Measurements from ENCODE around the gene FAM53B. TPM values are rescaled to one million over a fixed set of nuclear protein-coding genes. Genes with fewer than 3 reads are reported as not detected.

Gene FAM53B
- total and polyA plus RNA-seq, 2 experiments from 2014 or later: 2.1 to 10.1 TPM

- H3K9me2 ChIP-seq (ENCODE audit: insufficient read depth): no peaks in the 10 kb centered on the region
- H2AFZ ChIP-seq: no peak overlapping the region
- no peak overlapping the region for H3K9ac ChIP-seq
- peak overlapping the region; percentile 87 for H3K4me3 ChIP-seq
- peaks cover 44% of the 10 kb centered on the region for H3K4me1 ChIP-seq (ENCODE audit: insufficient read depth)
- no peaks in the 10 kb centered on the region for H3K9me3 ChIP-seq (ENCODE audit: low read depth)
- H4K20me1 ChIP-seq (ENCODE audit: insufficient read depth): no peaks in the 10 kb centered on the region
- in situ Hi-C loops (cut with MboI): loop anchor here (10.0 kb wide), 1 partner anchor 207 kb away; no protein-coding TSS in a partner anchor
- H3K4me2 ChIP-seq (ENCODE audit: unreplicated experiment): peak overlapping the region; percentile 90
- H3K79me2 ChIP-seq (ENCODE audit: insufficient read depth): peaks cover 43% of the 10 kb centered on the region
- H3K36me3 ChIP-seq (ENCODE audit: low read depth): no peaks in the 10 kb centered on the region
- H3K27ac ChIP-seq: no peak overlapping the region
- 58 to 62% methylated on average over 9 of the region's 9 CpGs for WGBS, 2 experiments (ENCODE audit: low coverage in 1 of 2, low lambda C conversion rate in 2 of 2, missing lambda C conversion rate in 2 of 2)
- no peak for TF ChIP-seq EZH2 (IDR thresholded peaks at IDR 0.05; ENCODE audit: insufficient read depth, poor library complexity, severe bottlenecking)
- TF ChIP-seq EZH2phosphoT487 (IDR thresholded peaks at IDR 0.05; ENCODE audit: insufficient read depth, low read depth): no peak
- peaks cover 51% of the 10 kb centered on the region for H3F3A ChIP-seq (ENCODE audit: insufficient read depth)
- DNase-seq: no peak
- no peaks in the 10 kb centered on the region for H3K27me3 ChIP-seq (replicated peaks; ENCODE audit: insufficient read depth)
Measured at GRCh38 chr10:124741922-124742412, 2.2 kb downstream of the FAM53B start.

- WGBS, 2 experiments (ENCODE audit: low coverage in 1 of 2, low lambda C conversion rate in 2 of 2, missing lambda C conversion rate in 2 of 2): 29 to 30% methylated on average over 13 of the region's 13 CpGs
- Histone ChIP-seq H3K9me3 (ENCODE audit: low read depth) (no peaks in the 10 kb centered on the region), H2AFZ (peak overlapping the region; percentile 56), H3K27me3 (replicated peaks; ENCODE audit: insufficient read depth) (no peaks in the 10 kb centered on the region), H3K36me3 (ENCODE audit: low read depth) (no peaks in the 10 kb centered on the region), H3K4me1 (ENCODE audit: insufficient read depth) (peaks cover 49% of the 10 kb centered on the region), H3F3A (ENCODE audit: insufficient read depth) (peaks cover 47% of the 10 kb centered on the region), H3K27ac (no peak overlapping the region; the same call in 1 of the 2 replicates), H3K4me3 (peak overlapping the region; percentile 55), H3K4me2 (ENCODE audit: unreplicated experiment) (peak overlapping the region; percentile 77), H4K20me1 (ENCODE audit: insufficient read depth) (no peaks in the 10 kb centered on the region), H3K79me2 (ENCODE audit: insufficient read depth) (peaks cover 49% of the 10 kb centered on the region), H3K9ac (peak overlapping the region; percentile 43), H3K9me2 (ENCODE audit: insufficient read depth) (no peaks in the 10 kb centered on the region)
- TF ChIP-seq EZH2phosphoT487 (IDR thresholded peaks at IDR 0.05; ENCODE audit: insufficient read depth, low read depth) (no peak), EZH2 (IDR thresholded peaks at IDR 0.05; ENCODE audit: insufficient read depth, poor library complexity, severe bottlenecking) (no peak)
- in situ Hi-C loops (cut with MboI): loop anchor here (10.0 kb wide), 1 partner anchor 207 kb away; no protein-coding TSS in a partner anchor
- peak; percentile 87 for DNase-seq
Measured at GRCh38 chr10:124741281-124741921, 2.8 kb downstream of the FAM53B start.

- Histone ChIP-seq H3K4me2 (ENCODE audit: unreplicated experiment) (peak overlapping the region; percentile 77), H3K79me2 (ENCODE audit: insufficient read depth) (peaks cover 51% of the 10 kb centered on the region), H3K4me1 (ENCODE audit: insufficient read depth) (peaks cover 43% of the 10 kb centered on the region), H3K4me3 (peak overlapping the region; percentile 55), H4K20me1 (ENCODE audit: insufficient read depth) (no peaks in the 10 kb centered on the region), H3K36me3 (ENCODE audit: low read depth) (no peaks in the 10 kb centered on the region), H3K27me3 (replicated peaks; ENCODE audit: insufficient read depth) (no peaks in the 10 kb centered on the region), H3K9me3 (ENCODE audit: low read depth) (no peaks in the 10 kb centered on the region), H3F3A (ENCODE audit: insufficient read depth) (peaks cover 39% of the 10 kb centered on the region), H3K9me2 (ENCODE audit: insufficient read depth) (no peaks in the 10 kb centered on the region), H3K27ac (peak overlapping the region; percentile 35), H3K9ac (peak overlapping the region; percentile 43), H2AFZ (peak overlapping the region; percentile 56)
- in situ Hi-C loops (cut with MboI): loop anchor here (10.0 kb wide), 1 partner anchor 206 kb away; no protein-coding TSS in a partner anchor
- DNase-seq: peak; percentile 74
- WGBS, 2 experiments (ENCODE audit: low coverage in 1 of 2, low lambda C conversion rate in 2 of 2, missing lambda C conversion rate in 2 of 2): 15 to 16% methylated on average over 18 of the region's 18 CpGs
- TF ChIP-seq EZH2phosphoT487 (IDR thresholded peaks at IDR 0.05; ENCODE audit: insufficient read depth, low read depth) (no peak), EZH2 (IDR thresholded peaks at IDR 0.05; ENCODE audit: insufficient read depth, poor library complexity, severe bottlenecking) (no peak)
Measured at GRCh38 chr10:124740369-124741280, 3.6 kb downstream of the FAM53B start.

GRCh38 chr10:124739986-124740368, 4.2 kb downstream of the FAM53B start:
- peaks cover 51% of the 10 kb centered on the region for H3K79me2 ChIP-seq (ENCODE audit: insufficient read depth)
- peak overlapping the region; percentile 35; the same call in 1 of the 2 replicates for H3K27ac ChIP-seq

More at GRCh38 chr10:124739986-124740368, 4.2 kb downstream of the FAM53B start:
- Histone ChIP-seq H3K4me2 (ENCODE audit: unreplicated experiment) (peak overlapping the region; percentile 77), H3K36me3 (ENCODE audit: low read depth) (no peaks in the 10 kb centered on the region), H3K9me2 (ENCODE audit: insufficient read depth) (no peaks in the 10 kb centered on the region), H2AFZ (peak overlapping the region; percentile 56; the same call in 1 of the 2 replicates), H3K9ac (peak overlapping the region; percentile 43; the same call in 1 of the 2 replicates), H3K9me3 (ENCODE audit: low read depth) (no peaks in the 10 kb centered on the region), H4K20me1 (ENCODE audit: insufficient read depth) (no peaks in the 10 kb centered on the region), H3K4me1 (ENCODE audit: insufficient read depth) (peaks cover 37% of the 10 kb centered on the region), H3F3A (ENCODE audit: insufficient read depth) (peaks cover 33% of the 10 kb centered on the region), H3K4me3 (no peak overlapping the region), H3K27me3 (replicated peaks; ENCODE audit: insufficient read depth) (no peaks in the 10 kb centered on the region)
- TF ChIP-seq EZH2phosphoT487 (IDR thresholded peaks at IDR 0.05; ENCODE audit: insufficient read depth, low read depth) (no peak), EZH2 (IDR thresholded peaks at IDR 0.05; ENCODE audit: insufficient read depth, poor library complexity, severe bottlenecking) (no peak)
- in situ Hi-C loops (cut with MboI): loop anchor here (10.0 kb wide), 2 partner anchors 185 to 205 kb away; no protein-coding TSS in a partner anchor
- no peak for DNase-seq
- WGBS, 2 experiments (ENCODE audit: low coverage in 1 of 2, low lambda C conversion rate in 2 of 2, missing lambda C conversion rate in 2 of 2): 38 to 47% methylated on average over 7 of the region's 7 CpGs
